Fibroblast of lung (primary cell): ENCODE data around the gene C1GALT1. TPM values are rescaled to one million over a fixed set of nuclear protein-coding genes. Genes with fewer than 3 reads are reported as not detected.

Experiments used
- DNase-seq, 2 donors: peaks; one replicate each; pipeline versions ENCODE4 v3.0.0 to v3.0.0-alpha.2; 2010; ENCODE audit warnings: low read depth in 2 of 2
- H2AFZ ChIP-seq: 2 replicates; pipeline ENCODE4 v1.5.1; 2012; ENCODE audit warnings: low read length, control low read depth, inconsistent platforms
- H3K27ac ChIP-seq: 2 replicates; pipeline ENCODE4 v1.5.1; 2011; ENCODE audit warnings: low read length, control low read depth; ENCODE audit not compliant: insufficient read depth
- H3K27me3 ChIP-seq: 2 replicates; pipeline ENCODE4 v1.5.1; 2011; ENCODE audit warnings: mild to moderate bottlenecking, low read length; ENCODE audit not compliant: control insufficient read depth, insufficient read depth
- H3K36me3 ChIP-seq: 2 replicates; pipeline ENCODE4 v1.5.1; 2011; ENCODE audit warnings: low read length; ENCODE audit not compliant: control insufficient read depth, insufficient read depth
- H3K4me1 ChIP-seq: 2 replicates; pipeline ENCODE4 v1.5.1; 2011; ENCODE audit warnings: low read length; ENCODE audit not compliant: control insufficient read depth, insufficient read depth; ENCODE audit errors: extremely low read depth
- H3K4me2 ChIP-seq: 2 replicates; pipeline ENCODE4 v1.5.1; 2011; ENCODE audit warnings: low read length, control low read depth; ENCODE audit not compliant: insufficient read depth; ENCODE audit errors: extremely low read depth
- H3K4me3 ChIP-seq, 4 experiments: fragments of 200-600 bp in 1 of 4; sonication (generic) in 1 of 4; replicated peaks in 1 of 4; 2 replicates each; pipeline ENCODE4 v1.5.1; 2011 to 2016; ENCODE audit warnings: low read length in 4 of 4, low read depth in 3 of 4, mild to moderate bottlenecking in 3 of 4, control low read depth in 2 of 4, inconsistent platforms in 1 of 4, mixed read lengths in 1 of 4; ENCODE audit not compliant: insufficient read depth in 1 of 4; ENCODE audit errors: control extremely low read depth in 1 of 4
- H3K79me2 ChIP-seq: 2 replicates; pipeline ENCODE4 v1.5.1; 2012; ENCODE audit warnings: mild to moderate bottlenecking, low read length, inconsistent platforms; ENCODE audit not compliant: control insufficient read depth, insufficient read depth
- H3K9ac ChIP-seq: 2 replicates; pipeline ENCODE4 v1.5.1; 2011; ENCODE audit warnings: mild to moderate bottlenecking, low read length, control low read depth; ENCODE audit not compliant: insufficient read depth
- H3K9me3 ChIP-seq: 2 replicates; pipeline ENCODE4 v1.5.1; 2012; ENCODE audit warnings: low read depth, low read length; ENCODE audit not compliant: control insufficient read depth, insufficient read depth
- H4K20me1 ChIP-seq: 2 replicates; pipeline ENCODE4 v1.5.1; 2011; ENCODE audit warnings: low read length; ENCODE audit not compliant: control insufficient read depth, insufficient read depth; ENCODE audit errors: extremely low read depth
- EZH2 ChIP-seq: IDR thresholded peaks from 2 replicates; pipeline ENCODE4 v1.5.1; 2012; ENCODE audit warnings: low read length, control low read depth, mild to moderate bottlenecking; ENCODE audit errors: missing control alignments
- polyA plus RNA-seq, 2 donors: library from polyadenylated mRNA; depleted of rRNA in 1 of 2; stranded (reverse) in 1 of 2; unstranded in 1 of 2; fragments of >200 nt; gene quantifications; 2 replicates each; pipeline ENCODE4 v1.2.1, GENCODE V29; 2011 to 2012; ENCODE audit warnings: missing spikeins in 1 of 2
- total RNA-seq: library from RNA; depleted of rRNA; stranded (reverse); fragments of >200 nt; gene quantifications from 2 replicates; pipeline ENCODE4 v1.2.1, GENCODE V29; 2014
- TF ChIP-seq, protein P1 (sequence below), 2 donors: IDR thresholded peaks in 1 of 2; conservative IDR thresholded peaks in 1 of 2; 1 replicate in 1 of 2; 2 replicates in 1 of 2; pipeline ENCODE4 v1.5.1; 2011 to 2012; ENCODE audit warnings: low read length in 2 of 2, control low read depth in 1 of 2, inconsistent platforms in 1 of 2, low read depth in 1 of 2, mild to moderate bottlenecking in 1 of 2

C1GALT1 gene
- total and polyA plus RNA-seq, 2 donors (not counting 1 experiment from before 2014, with no cell fraction given), result 17.0 to 26.3 TPM

DNA sequence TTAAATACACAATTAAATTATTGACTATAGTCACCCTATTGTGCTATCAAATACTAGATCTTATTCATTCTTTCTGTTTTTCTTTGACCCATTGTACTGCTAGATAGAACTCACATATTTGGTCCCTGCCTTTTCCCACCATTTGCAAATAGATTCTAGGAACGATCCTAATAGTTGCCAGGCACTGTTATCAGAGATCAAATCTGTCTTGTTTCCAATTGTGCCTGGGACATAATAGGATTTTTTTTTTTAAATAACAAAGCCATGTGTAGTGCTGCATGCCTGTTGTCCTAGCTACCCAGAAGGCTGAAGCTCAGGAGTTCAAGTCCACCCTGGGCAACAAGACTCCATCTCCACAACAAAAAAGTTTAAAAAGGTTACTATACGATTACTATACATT is 72.0 kb downstream of the C1GALT1 start:
- H2AFZ ChIP-seq, result no peak overlapping the region
- H3K4me3 ChIP-seq, result no peak overlapping the region
- H3K9me3 ChIP-seq, result no peaks in the 10 kb centered on the region
- no peak overlapping the region for H3K27ac ChIP-seq
- no peak for DNase-seq
- no peak overlapping the region for H3K4me2 ChIP-seq
- no peaks in the 10 kb centered on the region for H3K4me1 ChIP-seq
- H3K27me3 ChIP-seq, result no peaks in the 10 kb centered on the region
- H3K9ac ChIP-seq, result no peak overlapping the region
- H3K79me2 ChIP-seq, result no peaks in the 10 kb centered on the region
- TF ChIP-seq, protein P1, sequence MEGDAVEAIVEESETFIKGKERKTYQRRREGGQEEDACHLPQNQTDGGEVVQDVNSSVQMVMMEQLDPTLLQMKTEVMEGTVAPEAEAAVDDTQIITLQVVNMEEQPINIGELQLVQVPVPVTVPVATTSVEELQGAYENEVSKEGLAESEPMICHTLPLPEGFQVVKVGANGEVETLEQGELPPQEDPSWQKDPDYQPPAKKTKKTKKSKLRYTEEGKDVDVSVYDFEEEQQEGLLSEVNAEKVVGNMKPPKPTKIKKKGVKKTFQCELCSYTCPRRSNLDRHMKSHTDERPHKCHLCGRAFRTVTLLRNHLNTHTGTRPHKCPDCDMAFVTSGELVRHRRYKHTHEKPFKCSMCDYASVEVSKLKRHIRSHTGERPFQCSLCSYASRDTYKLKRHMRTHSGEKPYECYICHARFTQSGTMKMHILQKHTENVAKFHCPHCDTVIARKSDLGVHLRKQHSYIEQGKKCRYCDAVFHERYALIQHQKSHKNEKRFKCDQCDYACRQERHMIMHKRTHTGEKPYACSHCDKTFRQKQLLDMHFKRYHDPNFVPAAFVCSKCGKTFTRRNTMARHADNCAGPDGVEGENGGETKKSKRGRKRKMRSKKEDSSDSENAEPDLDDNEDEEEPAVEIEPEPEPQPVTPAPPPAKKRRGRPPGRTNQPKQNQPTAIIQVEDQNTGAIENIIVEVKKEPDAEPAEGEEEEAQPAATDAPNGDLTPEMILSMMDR (conservative IDR thresholded peaks at IDR 0.05 in 1 of 2, IDR thresholded peaks at IDR 0.05 in 1 of 2; ENCODE audit: low read depth in 1 of 2, low read length in 2 of 2), result no peak
- no peak for TF ChIP-seq EZH2
- no peaks in the 10 kb centered on the region for H4K20me1 ChIP-seq
- no peaks in the 10 kb centered on the region for H3K36me3 ChIP-seq

DNA sequence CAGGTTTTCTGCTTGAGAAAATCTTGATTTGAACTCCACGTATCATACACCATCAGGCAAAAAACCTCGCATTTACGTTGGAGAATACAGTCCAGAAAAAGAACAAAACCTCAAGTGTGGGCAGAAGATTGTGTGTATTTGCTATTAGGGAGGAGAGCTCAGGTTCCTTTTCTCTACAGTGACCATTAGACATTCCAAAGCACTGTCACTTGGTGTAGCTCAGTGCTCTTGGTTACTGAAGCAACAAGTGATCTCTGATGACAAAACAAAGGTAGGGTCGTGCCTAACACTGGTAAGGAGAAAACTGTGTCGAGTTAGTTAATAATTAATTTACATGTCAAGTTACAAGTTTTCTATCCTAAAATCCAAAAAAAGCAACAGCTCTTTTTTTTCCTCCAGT is 72.6 kb downstream of the C1GALT1 start:
- Histone ChIP-seq H3K79me2 (no peaks in the 10 kb centered on the region), H4K20me1 (no peaks in the 10 kb centered on the region), H3K27ac (no peak overlapping the region), H2AFZ (no peak overlapping the region), H3K4me1 (no peaks in the 10 kb centered on the region), H3K4me3 (no peak overlapping the region), H3K27me3 (no peaks in the 10 kb centered on the region), H3K36me3 (no peaks in the 10 kb centered on the region), H3K9ac (no peak overlapping the region), H3K4me2 (no peak overlapping the region), H3K9me3 (no peaks in the 10 kb centered on the region)
- no peak for TF ChIP-seq EZH2
- TF ChIP-seq, protein P1 (conservative IDR thresholded peaks at IDR 0.05 in 1 of 2, IDR thresholded peaks at IDR 0.05 in 1 of 2; ENCODE audit: low read depth in 1 of 2, low read length in 2 of 2), result no peak
- DNase-seq, result no peak

- no peaks in the 10 kb centered on the region for H3K4me1 ChIP-seq
- H3K9me3 ChIP-seq, result no peaks in the 10 kb centered on the region
- no peak overlapping the region for H3K4me2 ChIP-seq
- DNase-seq, result peak in 1 of 2 donors; percentile 20
- H4K20me1 ChIP-seq, result no peaks in the 10 kb centered on the region
- no peak overlapping the region for H3K4me3 ChIP-seq
- H3K79me2 ChIP-seq, result no peaks in the 10 kb centered on the region
- no peaks in the 10 kb centered on the region for H3K27me3 ChIP-seq
- H2AFZ ChIP-seq, result no peak overlapping the region
- no peak overlapping the region for H3K9ac ChIP-seq
- H3K27ac ChIP-seq, result no peak overlapping the region
- no peak for TF ChIP-seq EZH2
- TF ChIP-seq, protein P1 (conservative IDR thresholded peaks at IDR 0.05 in 1 of 2, IDR thresholded peaks at IDR 0.05 in 1 of 2; ENCODE audit: low read depth in 1 of 2, low read length in 2 of 2), result no peak
- no peaks in the 10 kb centered on the region for H3K36me3 ChIP-seq
Measured at GRCh38 chr7:7256731-7257274, 74.5 kb downstream of the C1GALT1 start.
